ENCODE measurements around the gene FXYD7. TPM values are rescaled to one million over a fixed set of nuclear protein-coding genes. Genes with fewer than 3 reads are reported as not detected.

Gene FXYD7
- total RNA-seq, 2 experiments from 2014 or later = 15.3 to 15.6 TPM

- Histone ChIP-seq H3K27ac (ENCODE audit: low read depth in 1 of 2, low read length in 2 of 2) (no peak overlapping the region), H3K9me3 (ENCODE audit: control insufficient read depth in 1 of 2, insufficient read depth in 1 of 2, low read length in 2 of 2) (peaks cover 0 to 5% of the 10 kb centered on the region in 2 experiments), H3K36me3 (ENCODE audit: insufficient read depth, low read length) (no peaks in the 10 kb centered on the region), H3K4me1 (ENCODE audit: insufficient read depth, low read length) (peaks cover 8% of the 10 kb centered on the region), H3K4me3 (ENCODE audit: low read length) (no peak overlapping the region), H3K27me3 (ENCODE audit: control insufficient read depth in 1 of 2, insufficient read depth in 2 of 2, low read length in 2 of 2) (no peaks in the 10 kb centered on the region)
- CTCF ChIA-PET = no interaction called here
- POLR2A ChIA-PET = interaction anchor here (0.7 to 0.8 kb wide), 2 partner anchors 37 to 101 kb away, joined by 3 read pairs; no protein-coding TSS in a partner anchor
- peaks cover 6% of the 10 kb centered on the region for H3K4me1 Mint-ChIP-seq (ENCODE audit: low read depth)
- H3K27me3 Mint-ChIP-seq = no peaks in the 10 kb centered on the region
- DNase-seq = no peak
- ATAC-seq (ENCODE audit: poor library complexity) = no peak
- intact Hi-C loops (cut with DNase I, micrococcal nuclease) = no loop called here
- no peaks in the 10 kb centered on the region for H3K9me3 Mint-ChIP-seq
- no peaks in the 10 kb centered on the region for H3K36me3 Mint-ChIP-seq (ENCODE audit: low read depth)
- H3K27ac Mint-ChIP-seq = no peak overlapping the region
- H3K4me3 Mint-ChIP-seq = no peak overlapping the region
- TF ChIP-seq CTCF (IDR thresholded peaks at IDR 0.05) = no peak
These were observed 26.8 kb upstream of the FXYD7 start for GRCh38 chr19:35116072-35116801.

GRCh38 chr19:35117116-35117515 lies 25.9 kb upstream of the FXYD7 start:
- Mint-ChIP-seq H3K36me3 (ENCODE audit: low read depth) (no peaks in the 10 kb centered on the region), H3K27ac (no peak overlapping the region), H3K4me1 (ENCODE audit: low read depth) (peaks cover 6% of the 10 kb centered on the region), H3K4me3 (no peak overlapping the region), H3K27me3 (no peaks in the 10 kb centered on the region), H3K9me3 (no peaks in the 10 kb centered on the region)
- ATAC-seq (ENCODE audit: poor library complexity) = no peak
- no peak for DNase-seq
- Histone ChIP-seq H3K9me3 (ENCODE audit: control insufficient read depth in 1 of 2, insufficient read depth in 1 of 2, low read length in 2 of 2) (peaks cover 0 to 5% of the 10 kb centered on the region in 2 experiments), H3K4me3 (ENCODE audit: low read length) (no peak overlapping the region), H3K4me1 (ENCODE audit: insufficient read depth, low read length) (peaks cover 8% of the 10 kb centered on the region), H3K36me3 (ENCODE audit: insufficient read depth, low read length) (no peaks in the 10 kb centered on the region), H3K27ac (ENCODE audit: low read depth in 1 of 2, low read length in 2 of 2) (no peak overlapping the region), H3K27me3 (ENCODE audit: control insufficient read depth in 1 of 2, insufficient read depth in 2 of 2, low read length in 2 of 2) (no peaks in the 10 kb centered on the region)
- intact Hi-C loops (cut with DNase I, micrococcal nuclease) = no loop called here
- ChIA-PET POLR2A (interaction anchor here (0.7 to 0.8 kb wide), 2 partner anchors 36 to 102 kb away, joined by 3 read pairs; no protein-coding TSS in a partner anchor), CTCF (no interaction called here)
- TF ChIP-seq CTCF (IDR thresholded peaks at IDR 0.05) = no peak

- Histone ChIP-seq H3K4me1 (ENCODE audit: insufficient read depth, low read length) (peaks cover 8% of the 10 kb centered on the region), H3K9me3 (ENCODE audit: control insufficient read depth in 1 of 2, insufficient read depth in 1 of 2, low read length in 2 of 2) (peaks cover 0 to 5% of the 10 kb centered on the region in 2 experiments), H3K4me3 (ENCODE audit: low read length) (no peak overlapping the region), H3K27ac (ENCODE audit: low read depth in 1 of 2, low read length in 2 of 2) (no peak overlapping the region), H3K36me3 (ENCODE audit: insufficient read depth, low read length) (no peaks in the 10 kb centered on the region), H3K27me3 (ENCODE audit: control insufficient read depth in 1 of 2, insufficient read depth in 2 of 2, low read length in 2 of 2) (no peaks in the 10 kb centered on the region)
- no peak for DNase-seq
- ChIA-PET CTCF (no interaction called here), POLR2A (no interaction called here)
- no peak overlapping the region for H3K4me3 Mint-ChIP-seq
- H3K4me1 Mint-ChIP-seq (ENCODE audit: low read depth) = peaks cover 6% of the 10 kb centered on the region
- ATAC-seq (ENCODE audit: poor library complexity) = no peak
- TF ChIP-seq CTCF (IDR thresholded peaks at IDR 0.05) = no peak
- H3K27me3 Mint-ChIP-seq = no peaks in the 10 kb centered on the region
- no peak overlapping the region for H3K27ac Mint-ChIP-seq
- H3K36me3 Mint-ChIP-seq (ENCODE audit: low read depth) = no peaks in the 10 kb centered on the region
- intact Hi-C loops (cut with DNase I, micrococcal nuclease) = no loop called here
- H3K9me3 Mint-ChIP-seq = no peaks in the 10 kb centered on the region
These were observed 25.3 kb upstream of the FXYD7 start for GRCh38 chr19:35117799-35118198.

All from CD4-positive, alpha-beta T cell (primary cell).